ENCODE results near the gene TSKS.

The TSKS gene

GRCh38 chr19:49807904-49808675 lies 45.0 kb upstream of the TSKS start:
- no peak overlapping the region for H3K4me3 ChIP-seq (ENCODE audit: low read depth, low read length)
- TF ChIP-seq CTCF (IDR thresholded peaks at IDR 0.05; ENCODE audit: borderline replicate concordance, insufficient read depth, low read depth, low read length) = no peak

GRCh38 chr19:49807058-49807903 lies 44.2 kb upstream of the TSKS start:
- H3K4me3 ChIP-seq (ENCODE audit: low read depth, low read length) = no peak overlapping the region
- no peak for TF ChIP-seq CTCF (IDR thresholded peaks at IDR 0.05; ENCODE audit: borderline replicate concordance, insufficient read depth, low read depth, low read length)

GRCh38 chr19:49806620-49806959 lies 43.5 kb upstream of the TSKS start:
- TF ChIP-seq CTCF (IDR thresholded peaks at IDR 0.05; ENCODE audit: borderline replicate concordance, insufficient read depth, low read depth, low read length) = no peak
- H3K4me3 ChIP-seq (ENCODE audit: low read depth, low read length) = no peak overlapping the region

- no peak for TF ChIP-seq CTCF (IDR thresholded peaks at IDR 0.05; ENCODE audit: borderline replicate concordance, insufficient read depth, low read depth, low read length)
- no peak overlapping the region for H3K4me3 ChIP-seq (ENCODE audit: low read depth, low read length)
Measured at GRCh38 chr19:49805822-49806619, 42.9 kb upstream of the TSKS start.

GRCh38 chr19:49803529-49803856 lies 40.4 kb upstream of the TSKS start:
- H3K4me3 ChIP-seq (ENCODE audit: low read depth, low read length) = no peak overlapping the region
- no peak for TF ChIP-seq CTCF (IDR thresholded peaks at IDR 0.05; ENCODE audit: borderline replicate concordance, insufficient read depth, low read depth, low read length)

GRCh38 chr19:49802836-49803528 lies 39.9 kb upstream of the TSKS start:
- no peak for TF ChIP-seq CTCF (IDR thresholded peaks at IDR 0.05; ENCODE audit: borderline replicate concordance, insufficient read depth, low read depth, low read length)
- no peak overlapping the region for H3K4me3 ChIP-seq (ENCODE audit: low read depth, low read length)

All from GM12875 (cell line).